GM19043 (cell line): Measurements from ENCODE around the gene PDE1C.
"Not testable (repeated sequence)": the region's sequence is repeated elsewhere in the genome, so short reads cannot be mapped to it uniquely, and the experiment has no call there.

Experiments used
- ATAC-seq: cut with Tn5 transposase; IDR thresholded peaks from one replicate; pipeline ENCODE4 v1.9.1; 2021; ENCODE audit warnings: low read depth; ENCODE audit not compliant: unreplicated experiment

The PDE1C gene

GRCh38 chr7:31858055-31858454 lies 212.2 kb downstream of the PDE1C start:
- ATAC-seq = no peak

- ATAC-seq = no peak
These were observed 213.0 kb downstream of the PDE1C start for GRCh38 chr7:31857172-31857571.

GRCh38 chr7:31856337-31856736 lies 213.9 kb downstream of the PDE1C start:
- ATAC-seq = no peak

GRCh38 chr7:31855530-31855929 lies 214.7 kb downstream of the PDE1C start:
- no peak for ATAC-seq

GRCh38 chr7:31853380-31853779 lies 216.8 kb downstream of the PDE1C start:
- no peak for ATAC-seq

- ATAC-seq = no peak
These were observed 217.7 kb downstream of the PDE1C start for GRCh38 chr7:31852462-31852861.

- no peak for ATAC-seq
These were observed 219.1 kb downstream of the PDE1C start for GRCh38 chr7:31851119-31851518.

DNA sequence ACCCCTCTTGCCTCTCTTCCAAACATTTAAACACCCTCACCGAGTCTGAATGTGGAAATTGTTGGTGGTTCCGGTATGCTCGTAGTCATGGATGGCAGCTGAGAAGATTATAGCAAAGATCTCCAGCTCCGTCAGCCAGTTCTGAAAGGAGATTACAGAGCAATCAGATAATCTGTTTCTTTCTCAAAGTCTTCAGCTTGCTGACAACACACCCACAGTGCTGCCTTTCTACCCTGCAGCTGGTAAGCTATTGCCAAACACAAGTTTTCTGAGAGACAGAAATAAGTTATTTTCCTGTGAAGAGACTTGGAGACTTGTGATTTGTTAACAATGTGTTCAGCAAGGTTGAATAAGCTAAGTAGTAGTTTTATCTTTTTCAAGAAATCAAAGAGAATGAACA lies 219.6 kb downstream of the PDE1C start:
- ATAC-seq = no peak

DNA sequence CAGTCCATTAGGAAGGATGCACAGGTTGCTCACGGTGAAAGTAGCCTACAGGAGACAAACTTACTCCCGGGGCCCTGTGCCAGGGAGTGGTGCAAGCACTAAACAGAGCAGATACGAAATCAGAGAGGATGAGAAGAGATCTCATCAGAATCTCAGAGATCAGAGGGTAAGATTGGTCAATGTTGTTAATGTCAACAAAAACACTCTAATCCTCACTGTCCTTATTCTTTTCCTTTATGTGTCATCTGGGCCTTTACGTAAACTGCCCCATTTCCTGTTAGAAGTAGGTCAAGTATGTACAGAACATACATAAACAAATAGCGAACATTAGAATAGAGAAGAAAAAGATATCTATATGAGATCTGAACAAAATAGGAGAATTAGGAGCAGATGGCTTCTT lies 220.1 kb downstream of the PDE1C start:
- ATAC-seq = no peak

GRCh38 chr7:31835471-31835870 lies 234.7 kb downstream of the PDE1C start:
- no peak for ATAC-seq

DNA sequence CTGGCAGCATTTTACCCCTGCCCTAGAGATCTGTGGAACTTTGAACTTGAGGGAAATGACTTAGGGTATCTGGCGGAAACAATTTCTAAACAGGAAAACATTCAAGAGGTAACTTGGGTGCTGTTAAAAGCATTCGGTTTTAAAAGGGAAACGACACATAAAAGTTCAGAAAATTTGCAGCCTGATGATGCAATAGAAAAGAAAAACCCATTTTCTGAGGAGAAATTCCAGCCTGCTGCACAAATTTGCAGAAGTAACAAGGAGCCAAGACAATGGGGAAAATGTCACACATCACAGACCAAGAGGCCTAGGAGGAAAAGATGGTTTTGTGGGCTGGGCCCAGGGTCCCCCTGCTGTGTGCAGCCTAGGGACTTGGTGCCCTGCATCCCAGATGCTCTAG lies 236.6 kb downstream of the PDE1C start:
- ATAC-seq = not testable (repeated sequence)

- no peak for ATAC-seq
These were observed 241.7 kb downstream of the PDE1C start for GRCh38 chr7:31828520-31828919.

- ATAC-seq = no peak
These were observed 244.6 kb downstream of the PDE1C start for GRCh38 chr7:31825576-31825975.

DNA sequence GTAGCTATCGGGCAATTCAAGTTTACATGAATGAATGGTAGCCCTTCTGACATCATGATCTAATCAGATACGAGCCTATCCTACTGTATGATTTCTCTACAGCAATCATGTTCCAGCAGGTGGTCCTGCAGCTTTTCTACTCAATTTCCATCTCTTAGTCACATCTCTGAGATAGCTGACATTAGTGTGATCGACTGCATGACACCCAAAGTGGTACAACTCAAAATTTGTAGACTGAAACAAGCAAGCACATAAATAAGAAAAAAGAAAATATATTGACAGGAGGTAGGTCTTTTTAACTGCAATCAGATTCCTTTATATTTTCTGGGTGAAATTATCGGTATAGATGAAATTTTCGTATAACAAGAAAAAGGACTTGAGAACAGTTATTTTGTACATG lies 251.2 kb downstream of the PDE1C start:
- no peak for ATAC-seq

DNA sequence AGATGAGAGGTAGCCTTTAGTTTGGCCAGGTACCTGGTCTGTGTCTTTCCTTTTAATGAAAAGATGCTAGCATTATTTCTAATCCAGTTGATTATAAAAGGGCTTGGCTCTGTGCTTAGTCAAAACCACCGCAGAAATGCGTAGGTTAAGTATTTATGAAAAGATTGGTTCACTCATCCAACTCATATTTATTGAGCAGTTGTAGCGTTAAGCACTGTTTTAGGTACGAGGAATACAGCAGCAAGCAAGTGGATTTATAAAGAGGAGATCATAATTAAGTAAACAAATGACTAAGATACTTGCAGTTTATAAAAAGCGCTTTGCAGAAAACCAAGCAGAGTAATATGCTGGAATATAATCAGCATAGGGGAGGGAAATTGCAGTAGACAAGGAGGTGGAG lies 253.4 kb downstream of the PDE1C start:
- no peak for ATAC-seq

- ATAC-seq = no peak
These were observed 254.4 kb downstream of the PDE1C start for GRCh38 chr7:31815796-31816195.

GRCh38 chr7:31814187-31814586 lies 256.0 kb downstream of the PDE1C start:
- no peak for ATAC-seq

DNA sequence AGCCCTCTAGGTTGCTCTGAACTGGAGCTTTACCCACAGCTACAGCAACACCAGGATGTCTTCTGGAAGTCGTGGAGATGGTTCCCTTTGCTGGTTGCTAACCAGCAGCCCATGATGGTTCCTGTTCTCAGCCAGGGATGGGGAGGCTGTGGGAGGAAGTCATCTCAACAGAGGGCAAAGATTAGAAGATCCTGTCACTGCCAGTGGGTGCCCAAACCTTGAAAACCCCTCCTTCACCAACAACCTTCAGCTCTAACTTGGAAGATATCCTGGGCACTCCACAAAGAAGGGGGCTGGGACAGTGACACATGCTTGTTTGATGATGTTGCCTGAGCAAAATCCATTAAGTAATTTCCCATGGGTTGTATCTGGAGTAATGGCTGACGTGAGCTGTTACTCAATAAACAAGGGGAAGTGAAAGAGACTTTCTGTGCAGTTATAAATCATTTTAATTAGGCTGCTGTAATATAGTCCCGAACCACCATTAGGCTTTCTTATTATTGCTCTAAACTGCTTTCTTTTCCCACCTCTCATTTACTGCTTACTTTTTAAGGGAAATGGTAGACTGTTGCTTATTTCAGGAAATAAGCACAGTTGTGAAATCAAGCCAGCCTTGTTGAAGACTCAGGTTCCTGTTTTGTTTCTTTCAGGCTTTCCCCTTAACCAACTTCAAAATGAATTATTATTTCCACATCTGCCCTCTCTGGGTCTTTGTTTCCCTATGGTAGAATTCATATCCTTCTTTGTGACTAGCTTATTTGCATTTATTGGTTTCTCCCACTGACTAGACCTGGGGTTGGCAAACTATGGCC lies 258.4 kb downstream of the PDE1C start:
- peak; percentile 44 for ATAC-seq

DNA sequence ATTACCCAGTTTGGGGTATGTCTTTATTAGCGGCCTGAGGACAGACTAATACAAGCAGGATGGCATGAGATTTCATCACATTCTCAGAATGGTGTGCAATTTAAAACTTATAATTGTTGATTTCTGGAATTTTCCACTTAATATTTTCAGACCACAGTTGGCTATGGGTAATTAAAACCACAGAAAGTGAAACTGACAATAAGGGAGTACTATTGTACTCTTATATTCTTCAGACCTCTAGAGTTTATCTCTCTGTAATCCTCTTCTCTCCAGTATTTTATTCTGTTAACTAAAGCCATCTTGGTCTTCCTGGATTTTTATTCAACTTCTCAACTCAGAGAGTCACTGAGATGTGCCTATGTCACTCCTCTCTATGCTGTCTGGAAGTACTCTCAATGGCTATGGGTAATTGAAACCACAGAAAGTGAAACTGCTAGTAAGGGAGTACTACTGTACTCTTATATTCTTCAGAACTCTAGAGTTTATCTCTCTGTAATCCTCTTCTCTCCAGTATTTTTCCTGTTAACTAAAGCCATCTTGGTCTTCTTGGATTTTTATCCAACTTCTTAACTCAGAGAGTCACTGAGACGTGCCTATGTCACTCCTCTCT lies 264.9 kb downstream of the PDE1C start:
- ATAC-seq = peak; percentile 81

DNA sequence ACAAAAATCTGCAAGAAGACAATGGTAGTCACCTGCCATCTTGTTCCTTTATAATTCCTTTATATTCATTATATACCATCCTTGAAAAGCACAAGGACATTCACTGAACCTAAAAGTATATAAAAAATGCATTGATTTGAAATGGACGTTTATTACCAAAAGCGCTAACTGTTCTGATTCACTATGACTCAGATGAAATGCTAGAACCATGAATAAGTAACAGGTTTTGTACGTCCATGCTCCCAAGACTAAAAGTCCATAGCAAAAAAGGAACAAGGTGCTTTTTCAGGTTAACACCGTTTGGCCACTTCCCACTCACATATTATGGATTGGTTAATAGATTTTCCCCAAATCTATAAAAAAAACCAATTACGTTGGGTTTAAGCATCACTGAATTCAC lies 273.8 kb downstream of the PDE1C start:
- ATAC-seq = no peak

DNA sequence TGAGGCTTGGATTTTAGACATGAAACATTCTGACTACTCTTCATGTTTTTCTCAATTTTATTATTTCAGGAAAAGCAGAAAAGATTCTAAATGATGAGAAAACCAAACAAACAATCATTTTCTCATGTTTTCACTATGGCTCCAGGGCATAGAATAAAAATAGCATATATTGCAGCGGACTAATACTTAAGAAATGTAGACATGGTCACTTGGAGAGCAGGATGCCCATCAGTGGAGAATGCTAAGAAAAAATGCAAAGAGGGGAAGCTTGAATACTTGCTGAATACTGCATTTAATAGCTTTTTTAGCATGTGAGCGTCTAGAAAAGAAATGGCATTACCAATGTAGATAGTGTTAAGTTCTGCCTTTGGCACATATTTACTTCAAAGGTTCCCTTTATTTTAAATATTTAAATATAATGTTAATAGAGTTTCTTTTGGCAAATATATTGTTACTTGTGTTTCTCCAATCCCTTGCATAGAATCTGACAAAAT lies 275.3 kb downstream of the PDE1C start:
- no peak for ATAC-seq

DNA sequence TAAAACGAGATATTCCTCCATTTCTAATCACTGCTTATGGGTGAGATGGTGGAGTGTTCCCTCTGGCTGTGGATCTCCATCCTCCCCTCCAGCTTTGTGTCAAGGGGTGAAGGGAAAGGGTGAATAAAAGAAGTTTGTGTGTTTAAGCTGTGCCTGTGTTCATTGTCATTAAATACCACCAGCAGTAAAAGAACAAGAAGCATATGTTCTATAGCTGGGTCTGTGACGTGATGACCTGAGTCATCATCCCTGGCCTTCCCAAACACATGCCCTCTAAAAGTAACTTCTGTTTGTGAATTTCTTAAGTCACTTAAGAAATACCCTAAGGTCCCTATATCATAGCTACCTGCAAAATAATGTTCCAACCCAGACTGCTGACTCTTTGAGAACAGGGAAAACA lies 278.3 kb downstream of the PDE1C start:
- ATAC-seq = no peak
